ENCODE data around the gene UNC5A.

UNC5A gene

GRCh38 chr5:176855598-176855997 is 45.2 kb downstream of the UNC5A start:
- TF ChIP-seq CTCF (conservative IDR thresholded peaks at IDR 0.05), result no peak
- H3K27ac ChIP-seq, result no peak overlapping the region

- no peak overlapping the region for H3K27ac ChIP-seq
- TF ChIP-seq CTCF (conservative IDR thresholded peaks at IDR 0.05), result no peak
Observed at GRCh38 chr5:176856746-176857145, 46.4 kb downstream of the UNC5A start.

GRCh38 chr5:176857216-176857893 is 47.0 kb downstream of the UNC5A start:
- no peak for TF ChIP-seq CTCF (conservative IDR thresholded peaks at IDR 0.05)
- H3K27ac ChIP-seq, result no peak overlapping the region

- no peak overlapping the region for H3K27ac ChIP-seq
- no peak for TF ChIP-seq CTCF (conservative IDR thresholded peaks at IDR 0.05)
Observed at GRCh38 chr5:176857894-176858273, 47.5 kb downstream of the UNC5A start.

GRCh38 chr5:176859916-176860315 is 49.6 kb downstream of the UNC5A start:
- no peak for TF ChIP-seq CTCF (conservative IDR thresholded peaks at IDR 0.05)
- no peak overlapping the region for H3K27ac ChIP-seq

- H3K27ac ChIP-seq, result no peak overlapping the region
- TF ChIP-seq CTCF (conservative IDR thresholded peaks at IDR 0.05), result no peak
Observed at GRCh38 chr5:176860381-176860780, 50.0 kb downstream of the UNC5A start.

GRCh38 chr5:176861276-176861675 is 50.9 kb downstream of the UNC5A start:
- no peak for TF ChIP-seq CTCF (conservative IDR thresholded peaks at IDR 0.05)
- no peak overlapping the region for H3K27ac ChIP-seq

Measured in VCaP (cell line).